Neural crest cell (in vitro differentiated cells): ENCODE measurements around the gene STX3. TPM values are rescaled to one million over a fixed set of nuclear protein-coding genes. Genes with fewer than 3 reads are reported as not detected.
A peak's percentile ranks its signal among the peaks of the same experiment; 100 is the strongest.
"Not testable (repeated sequence)": the region's sequence is repeated elsewhere in the genome, so short reads cannot be mapped to it uniquely, and the experiment has no call there.

ENCODE experiments used
- DNase-seq: peaks from one replicate; pipeline ENCODE4 v3.0.0; 2021; ENCODE audit warnings: low read depth, mixed read lengths, low spot score
- H3K27ac Mint-ChIP-seq: one replicate; pipeline ENCODE4 v1.8.0; 2021; ENCODE audit warnings: mild to moderate bottlenecking, mixed read lengths; ENCODE audit not compliant: unreplicated experiment
- H3K27me3 Mint-ChIP-seq: 2 replicates; pipeline ENCODE4 v1.8.0; 2021; ENCODE audit warnings: low read depth, mild to moderate bottlenecking, mixed read lengths
- H3K36me3 Mint-ChIP-seq: 2 replicates; pipeline ENCODE4 v1.8.0; 2021; ENCODE audit warnings: low read depth, mild to moderate bottlenecking, mixed read lengths
- H3K4me1 Mint-ChIP-seq: 2 replicates; pipeline ENCODE4 v1.8.0; 2021; ENCODE audit warnings: mixed read lengths
- H3K4me3 Mint-ChIP-seq: one replicate; pipeline ENCODE4 v1.8.0; 2021; ENCODE audit warnings: mild to moderate bottlenecking, mixed read lengths
- H3K9me3 Mint-ChIP-seq: 2 replicates; pipeline ENCODE4 v1.8.0; 2021; ENCODE audit warnings: mixed read lengths
- total RNA-seq: library from RNA; stranded (reverse); gene quantifications from 2 replicates; pipeline ENCODE4 v1.2.1, GENCODE V29; 2021
- TF ChIP-seq, protein P1 (sequence below): fragments of 200-600 bp; sonication (generic); conservative IDR thresholded peaks from 2 replicates; pipeline ENCODE4 v1.5.0; 2021; ENCODE audit warnings: antibody characterized with exemption, mild to moderate bottlenecking

Gene STX3
- total RNA-seq, 1 donor from 2014 or later = 6.5 TPM

GRCh38 chr11:59841514-59841913 is 86.3 kb downstream of the STX3 start:
- no peak for DNase-seq
- TF ChIP-seq, protein P1, sequence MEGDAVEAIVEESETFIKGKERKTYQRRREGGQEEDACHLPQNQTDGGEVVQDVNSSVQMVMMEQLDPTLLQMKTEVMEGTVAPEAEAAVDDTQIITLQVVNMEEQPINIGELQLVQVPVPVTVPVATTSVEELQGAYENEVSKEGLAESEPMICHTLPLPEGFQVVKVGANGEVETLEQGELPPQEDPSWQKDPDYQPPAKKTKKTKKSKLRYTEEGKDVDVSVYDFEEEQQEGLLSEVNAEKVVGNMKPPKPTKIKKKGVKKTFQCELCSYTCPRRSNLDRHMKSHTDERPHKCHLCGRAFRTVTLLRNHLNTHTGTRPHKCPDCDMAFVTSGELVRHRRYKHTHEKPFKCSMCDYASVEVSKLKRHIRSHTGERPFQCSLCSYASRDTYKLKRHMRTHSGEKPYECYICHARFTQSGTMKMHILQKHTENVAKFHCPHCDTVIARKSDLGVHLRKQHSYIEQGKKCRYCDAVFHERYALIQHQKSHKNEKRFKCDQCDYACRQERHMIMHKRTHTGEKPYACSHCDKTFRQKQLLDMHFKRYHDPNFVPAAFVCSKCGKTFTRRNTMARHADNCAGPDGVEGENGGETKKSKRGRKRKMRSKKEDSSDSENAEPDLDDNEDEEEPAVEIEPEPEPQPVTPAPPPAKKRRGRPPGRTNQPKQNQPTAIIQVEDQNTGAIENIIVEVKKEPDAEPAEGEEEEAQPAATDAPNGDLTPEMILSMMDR = no peak
- Mint-ChIP-seq H3K4me1 (peaks cover 10% of the 10 kb centered on the region), H3K9me3 (no peaks in the 10 kb centered on the region), H3K27ac (no peak overlapping the region), H3K36me3 (no peaks in the 10 kb centered on the region), H3K4me3 (no peak overlapping the region), H3K27me3 (peaks cover 10% of the 10 kb centered on the region)

DNA sequence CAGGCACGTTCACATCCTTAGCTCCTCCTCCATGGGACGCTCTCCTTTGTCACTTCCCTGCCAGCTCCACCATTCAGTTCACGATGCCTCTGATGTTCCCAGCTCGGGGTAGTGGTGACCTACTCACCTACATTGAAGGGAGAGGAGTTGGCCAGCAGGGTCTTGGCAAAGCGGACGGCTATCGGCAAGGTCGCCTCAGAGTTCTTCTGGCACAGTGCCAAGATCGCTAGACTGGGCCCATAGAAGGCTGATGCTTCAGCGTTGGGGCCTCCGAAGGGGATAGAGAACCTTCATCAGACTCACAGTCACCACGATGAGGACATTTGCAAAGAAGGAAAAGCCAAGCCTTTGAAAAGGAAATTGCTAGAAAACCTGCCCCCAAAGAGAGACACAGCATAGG is 87.1 kb downstream of the STX3 start:
- Mint-ChIP-seq H3K4me1 (peaks cover 11% of the 10 kb centered on the region), H3K27me3 (peaks cover 7% of the 10 kb centered on the region), H3K4me3 (no peak overlapping the region), H3K36me3 (no peaks in the 10 kb centered on the region), H3K27ac (no peak overlapping the region), H3K9me3 (peaks cover under 1% of the 10 kb centered on the region)
- TF ChIP-seq, protein P1 = no peak
- no peak for DNase-seq

GRCh38 chr11:59845399-59845798 is 90.2 kb downstream of the STX3 start, which contains the start of gene CBLIF:
CBLIF (minus strand) TSS chr11:59845499; CDS start chr11:59845453, 46 bp downstream.
- TF ChIP-seq, protein P1 = no peak
- Mint-ChIP-seq H3K9me3 (peaks cover 2% of the 10 kb centered on the region), H3K36me3 (no peaks in the 10 kb centered on the region), H3K27ac (no peak within 1 kb of the TSS), H3K4me1 (peaks cover 11% of the 10 kb centered on the region), H3K4me3 (no peak within 1 kb of the TSS), H3K27me3 (peaks cover 5% of the 10 kb centered on the region)
- no peak for DNase-seq

GRCh38 chr11:59846556-59846955 is 91.4 kb downstream of the STX3 start:
- TF ChIP-seq, protein P1 = no peak
- H3K27ac Mint-ChIP-seq = peak overlapping the region; percentile 19
- H3K4me1 Mint-ChIP-seq = peaks cover 11% of the 10 kb centered on the region
- no peak for DNase-seq
- peaks cover 2% of the 10 kb centered on the region for H3K9me3 Mint-ChIP-seq
- H3K27me3 Mint-ChIP-seq = peaks cover 3% of the 10 kb centered on the region
- no peaks in the 10 kb centered on the region for H3K36me3 Mint-ChIP-seq
- H3K4me3 Mint-ChIP-seq = no peak overlapping the region

DNA sequence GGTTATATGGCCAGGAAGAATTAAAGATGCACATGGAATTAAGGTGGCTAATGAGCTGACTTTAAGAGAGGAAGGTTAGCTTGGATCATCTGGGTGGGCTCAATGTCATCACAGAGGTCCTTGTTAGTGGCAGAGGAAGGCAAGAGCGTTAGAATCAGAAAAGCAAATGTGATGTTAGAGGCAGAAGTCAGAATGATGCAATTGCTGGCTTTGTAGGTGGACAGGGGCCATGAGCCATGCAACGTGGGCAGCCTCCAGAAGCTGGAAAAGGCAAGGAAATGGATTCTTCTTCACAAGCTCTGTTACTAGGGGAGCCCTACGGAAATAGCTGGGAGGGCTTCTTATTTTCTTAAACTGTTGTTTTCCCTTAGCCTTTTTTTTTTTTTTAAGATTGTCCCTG is 92.5 kb downstream of the STX3 start:
- DNase-seq = no peak
- H3K36me3 Mint-ChIP-seq = no peaks in the 10 kb centered on the region
- TF ChIP-seq, protein P1 = no peak
- no peak overlapping the region for H3K27ac Mint-ChIP-seq
- no peaks in the 10 kb centered on the region for H3K27me3 Mint-ChIP-seq
- no peak overlapping the region for H3K4me3 Mint-ChIP-seq
- peaks cover 2% of the 10 kb centered on the region for H3K9me3 Mint-ChIP-seq
- peaks cover 11% of the 10 kb centered on the region for H3K4me1 Mint-ChIP-seq

DNA sequence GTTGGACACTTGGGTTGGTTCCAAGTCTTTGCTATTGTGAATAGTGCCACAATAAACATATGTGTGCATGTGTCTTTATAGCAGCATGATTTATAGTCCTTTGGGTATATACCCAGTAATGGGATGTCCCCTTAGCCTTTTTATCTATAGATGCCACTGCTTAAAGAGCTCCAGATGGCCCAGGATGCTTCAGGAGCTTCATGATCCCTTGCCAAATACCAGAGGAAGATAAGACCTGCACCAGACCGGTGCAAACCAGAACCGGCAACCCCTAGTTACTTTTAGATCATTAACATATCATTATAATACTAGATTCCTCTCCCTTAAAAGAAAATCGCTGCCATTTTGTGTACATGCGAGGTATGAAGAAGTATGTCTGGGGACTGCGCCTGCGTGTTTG is 93.3 kb downstream of the STX3 start:
- H3K4me1 Mint-ChIP-seq = peaks cover 11% of the 10 kb centered on the region
- DNase-seq, H3K9me3 Mint-ChIP-seq, H3K4me3 Mint-ChIP-seq, H3K27ac Mint-ChIP-seq, H3K27me3 Mint-ChIP-seq, H3K36me3 Mint-ChIP-seq: not testable (repeated sequence)
